ENCODE measurements around the gene C1orf226. TPM values are rescaled to one million over a fixed set of nuclear protein-coding genes. Genes with fewer than 3 reads are reported as not detected.

Gene C1orf226
- total and polyA plus RNA-seq, 9 of the 15 experiments (the other 6 are each of a cell fraction or from before 2014, with no cell fraction given), result 0.10 to 1.4 (median 0.47) TPM

DNA sequence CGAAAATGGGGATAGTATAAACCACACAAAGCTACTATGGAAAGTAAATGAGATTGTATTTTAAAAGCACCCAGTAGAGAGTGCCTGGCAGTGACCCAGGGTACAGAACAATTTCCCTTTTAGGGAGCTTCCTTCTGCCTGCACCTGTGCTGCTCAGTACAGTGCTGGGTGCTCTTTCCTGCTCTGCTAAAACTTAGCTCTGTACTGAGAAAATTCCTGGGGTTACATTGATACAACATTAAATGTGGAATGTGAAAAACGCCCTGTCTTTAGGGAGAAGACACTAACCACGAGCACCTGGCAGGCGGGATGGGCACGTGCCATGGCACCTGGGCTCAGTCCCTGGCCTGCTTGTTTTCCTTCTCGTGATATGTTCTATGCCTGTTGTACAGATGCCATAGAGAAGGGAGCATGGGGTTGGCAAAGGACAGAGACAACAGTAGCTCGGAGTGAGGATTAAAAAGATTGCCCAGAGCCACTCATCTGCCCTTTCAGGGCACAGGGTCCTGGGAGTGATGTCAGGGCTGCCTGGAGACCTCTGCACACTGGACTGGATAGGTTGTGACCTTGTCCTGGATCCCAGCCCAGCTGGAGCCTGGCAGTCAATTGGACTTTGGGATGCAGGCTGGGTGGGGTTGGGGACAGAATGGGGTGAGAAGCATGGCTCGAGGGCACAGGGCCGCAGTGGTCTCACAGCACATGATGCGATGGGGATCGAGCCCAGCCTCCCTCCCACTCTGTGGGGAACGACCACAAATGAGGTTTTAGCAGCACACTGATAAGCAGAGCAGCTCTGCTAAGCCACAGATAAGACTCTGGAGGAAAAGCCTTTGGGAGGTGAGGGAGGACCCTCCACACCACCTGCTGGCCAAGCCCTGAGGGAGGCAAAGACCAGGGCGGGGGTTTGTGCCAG is 9.1 kb upstream of the C1orf226 start (continued):
- TF ChIP-seq, protein P1, sequence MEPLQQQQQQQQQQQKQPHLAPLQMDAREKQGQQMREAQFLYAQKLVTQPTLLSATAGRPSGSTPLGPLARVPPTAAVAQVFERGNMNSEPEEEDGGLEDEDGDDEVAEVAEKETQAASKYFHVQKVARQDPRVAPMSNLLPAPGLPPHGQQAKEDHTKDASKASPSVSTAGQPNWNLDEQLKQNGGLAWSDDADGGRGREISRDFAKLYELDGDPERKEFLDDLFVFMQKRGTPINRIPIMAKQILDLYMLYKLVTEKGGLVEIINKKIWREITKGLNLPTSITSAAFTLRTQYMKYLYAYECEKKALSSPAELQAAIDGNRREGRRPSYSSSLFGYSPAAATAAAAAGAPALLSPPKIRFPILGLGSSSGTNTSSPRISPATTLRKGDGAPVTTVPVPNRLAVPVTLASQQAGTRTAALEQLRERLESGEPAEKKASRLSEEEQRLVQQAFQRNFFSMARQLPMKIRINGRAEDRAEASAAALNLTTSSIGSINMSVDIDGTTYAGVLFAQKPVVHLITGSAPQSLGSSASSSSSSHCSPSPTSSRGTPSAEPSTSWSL (CRISPR knock-in tag; IDR thresholded peaks at IDR 0.05; ENCODE audit: borderline replicate concordance), result no peak
- TF ChIP-seq RBM22 (IDR thresholded peaks at IDR 0.05; ENCODE audit: low read depth, low read length, poor library complexity, severe bottlenecking) (no peak), KAT7 (CRISPR knock-in tag; IDR thresholded peaks at IDR 0.05; ENCODE audit: borderline replicate concordance) (0 out of 2 replicates have a peak, but pooled peaks have one; percentile 33), ZNF253 (CRISPR knock-in tag; conservative IDR thresholded peaks at IDR 0.05) (no peak), NRF1 (conservative IDR thresholded peaks at IDR 0.05 in 1 of 2, IDR thresholded peaks at IDR 0.05 in 1 of 2) (no peak), ILK (tag; IDR thresholded peaks at IDR 0.05; ENCODE audit: borderline replicate concordance, low read depth) (no peak), NR3C1 (CRISPR knock-in tag; IDR thresholded peaks at IDR 0.05) (no peak), SPI1 (IDR thresholded peaks at IDR 0.05; ENCODE audit: borderline replicate concordance, low read depth, low read length) (no peak), HDAC2 (IDR thresholded peaks at IDR 0.05) (peak; percentile 92), BCL6 (CRISPR knock-in tag; IDR thresholded peaks at IDR 0.05) (peak; percentile 59; the same call in 1 of the 2 replicates), HDAC8 (tag; IDR thresholded peaks at IDR 0.05) (no peak), RBM14 (IDR thresholded peaks at IDR 0.05; ENCODE audit: borderline replicate concordance, insufficient read depth, low read depth, low read length) (no peak), ZC3H8 (IDR thresholded peaks at IDR 0.05) (no peak), ZNF764 (CRISPR knock-in tag; IDR thresholded peaks at IDR 0.05; ENCODE audit: low read depth) (no peak), ZNF695 (CRISPR knock-in tag; IDR thresholded peaks at IDR 0.05) (no peak), POLR2G (IDR thresholded peaks at IDR 0.05; ENCODE audit: low read depth, low read length) (no peak), ZNF384 (IDR thresholded peaks at IDR 0.05; ENCODE audit: low read depth, low read length) (no peak)
- TF ChIP-seq, protein P2, sequence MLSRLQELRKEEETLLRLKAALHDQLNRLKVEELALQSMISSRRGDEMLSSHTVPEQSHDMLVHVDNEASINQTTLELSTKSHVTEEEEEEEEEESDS (CRISPR knock-in tag; IDR thresholded peaks at IDR 0.05), result no peak
- TF ChIP-seq, protein P3, sequence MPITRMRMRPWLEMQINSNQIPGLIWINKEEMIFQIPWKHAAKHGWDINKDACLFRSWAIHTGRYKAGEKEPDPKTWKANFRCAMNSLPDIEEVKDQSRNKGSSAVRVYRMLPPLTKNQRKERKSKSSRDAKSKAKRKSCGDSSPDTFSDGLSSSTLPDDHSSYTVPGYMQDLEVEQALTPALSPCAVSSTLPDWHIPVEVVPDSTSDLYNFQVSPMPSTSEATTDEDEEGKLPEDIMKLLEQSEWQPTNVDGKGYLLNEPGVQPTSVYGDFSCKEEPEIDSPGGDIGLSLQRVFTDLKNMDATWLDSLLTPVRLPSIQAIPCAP (CRISPR knock-in tag; IDR thresholded peaks at IDR 0.05; ENCODE audit: borderline replicate concordance), result no peak
- TF ChIP-seq, protein P4, sequence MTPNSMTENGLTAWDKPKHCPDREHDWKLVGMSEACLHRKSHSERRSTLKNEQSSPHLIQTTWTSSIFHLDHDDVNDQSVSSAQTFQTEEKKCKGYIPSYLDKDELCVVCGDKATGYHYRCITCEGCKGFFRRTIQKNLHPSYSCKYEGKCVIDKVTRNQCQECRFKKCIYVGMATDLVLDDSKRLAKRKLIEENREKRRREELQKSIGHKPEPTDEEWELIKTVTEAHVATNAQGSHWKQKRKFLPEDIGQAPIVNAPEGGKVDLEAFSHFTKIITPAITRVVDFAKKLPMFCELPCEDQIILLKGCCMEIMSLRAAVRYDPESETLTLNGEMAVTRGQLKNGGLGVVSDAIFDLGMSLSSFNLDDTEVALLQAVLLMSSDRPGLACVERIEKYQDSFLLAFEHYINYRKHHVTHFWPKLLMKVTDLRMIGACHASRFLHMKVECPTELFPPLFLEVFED (CRISPR knock-in tag; conservative IDR thresholded peaks at IDR 0.05), result 0 out of 2 replicates have a peak, but pooled peaks have one; percentile 47
- TF ChIP-seq, protein P5, sequence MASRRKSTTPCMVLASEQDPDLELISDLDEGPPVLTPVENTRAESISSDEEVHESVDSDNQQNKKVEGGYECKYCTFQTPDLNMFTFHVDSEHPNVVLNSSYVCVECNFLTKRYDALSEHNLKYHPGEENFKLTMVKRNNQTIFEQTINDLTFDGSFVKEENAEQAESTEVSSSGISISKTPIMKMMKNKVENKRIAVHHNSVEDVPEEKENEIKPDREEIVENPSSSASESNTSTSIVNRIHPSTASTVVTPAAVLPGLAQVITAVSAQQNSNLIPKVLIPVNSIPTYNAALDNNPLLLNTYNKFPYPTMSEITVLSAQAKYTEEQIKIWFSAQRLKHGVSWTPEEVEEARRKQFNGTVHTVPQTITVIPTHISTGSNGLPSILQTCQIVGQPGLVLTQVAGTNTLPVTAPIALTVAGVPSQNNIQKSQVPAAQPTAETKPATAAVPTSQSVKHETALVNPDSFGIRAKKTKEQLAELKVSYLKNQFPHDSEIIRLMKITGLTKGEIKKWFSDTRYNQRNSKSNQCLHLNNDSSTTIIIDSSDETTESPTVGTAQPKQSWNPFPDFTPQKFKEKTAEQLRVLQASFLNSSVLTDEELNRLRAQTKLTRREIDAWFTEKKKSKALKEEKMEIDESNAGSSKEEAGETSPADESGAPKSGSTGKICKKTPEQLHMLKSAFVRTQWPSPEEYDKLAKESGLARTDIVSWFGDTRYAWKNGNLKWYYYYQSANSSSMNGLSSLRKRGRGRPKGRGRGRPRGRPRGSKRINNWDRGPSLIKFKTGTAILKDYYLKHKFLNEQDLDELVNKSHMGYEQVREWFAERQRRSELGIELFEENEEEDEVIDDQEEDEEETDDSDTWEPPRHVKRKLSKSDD (conservative IDR thresholded peaks at IDR 0.05; ENCODE audit: low read length), result no peak
